Measurements from ENCODE around the gene PPP1R13B.

GRCh38 chr14:103825101-103825500, 22.3 kb downstream of the PPP1R13B start:
- no peak for TF ChIP-seq POLR2AphosphoS5 (IDR thresholded peaks at IDR 0.05; ENCODE audit: low read depth, low read length)
- no peak for TF ChIP-seq ELF1 (IDR thresholded peaks at IDR 0.05; ENCODE audit: borderline replicate concordance, low read depth)
